GM18502 (cell line): ENCODE measurements around the gene CUX1.

Source experiments
- ATAC-seq: cut with Tn5 transposase; IDR thresholded peaks from one replicate; pipeline ENCODE4 v1.9.1; 2021; ENCODE audit warnings: mild to moderate bottlenecking; ENCODE audit not compliant: unreplicated experiment, poor library complexity

Gene CUX1

GRCh38 chr7:102239206-102239820 is 421.9 kb downstream of the CUX1 start:
- ATAC-seq: no peak

GRCh38 chr7:102241431-102241830 is 424.0 kb downstream of the CUX1 start:
- no peak for ATAC-seq

GRCh38 chr7:102244601-102245000 is 427.2 kb downstream of the CUX1 start:
- no peak for ATAC-seq

DNA sequence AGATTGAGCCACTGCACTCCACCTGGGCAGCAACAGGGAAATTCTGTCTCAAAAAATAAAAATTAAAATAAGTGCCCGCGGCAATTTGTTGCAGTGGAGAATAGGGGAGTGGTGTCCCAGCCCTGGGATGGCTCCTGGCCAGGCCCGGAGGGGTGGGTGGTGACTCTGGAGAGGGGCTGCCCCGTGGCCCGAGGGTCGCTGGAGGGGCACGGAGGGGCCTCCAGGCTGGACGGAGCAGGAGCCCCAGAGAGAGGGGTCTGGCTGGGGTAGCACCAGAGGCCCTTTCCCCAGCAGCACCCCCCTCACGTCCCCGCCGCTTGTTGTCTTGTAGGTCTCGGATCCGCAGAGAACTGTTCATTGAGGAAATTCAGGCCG is 430.6 kb downstream of the CUX1 start:
- no peak for ATAC-seq

GRCh38 chr7:102248456-102249395 is 431.3 kb downstream of the CUX1 start:
- ATAC-seq: no peak

- ATAC-seq: no peak
Measured at GRCh38 chr7:102251531-102252365, 434.3 kb downstream of the CUX1 start.

DNA sequence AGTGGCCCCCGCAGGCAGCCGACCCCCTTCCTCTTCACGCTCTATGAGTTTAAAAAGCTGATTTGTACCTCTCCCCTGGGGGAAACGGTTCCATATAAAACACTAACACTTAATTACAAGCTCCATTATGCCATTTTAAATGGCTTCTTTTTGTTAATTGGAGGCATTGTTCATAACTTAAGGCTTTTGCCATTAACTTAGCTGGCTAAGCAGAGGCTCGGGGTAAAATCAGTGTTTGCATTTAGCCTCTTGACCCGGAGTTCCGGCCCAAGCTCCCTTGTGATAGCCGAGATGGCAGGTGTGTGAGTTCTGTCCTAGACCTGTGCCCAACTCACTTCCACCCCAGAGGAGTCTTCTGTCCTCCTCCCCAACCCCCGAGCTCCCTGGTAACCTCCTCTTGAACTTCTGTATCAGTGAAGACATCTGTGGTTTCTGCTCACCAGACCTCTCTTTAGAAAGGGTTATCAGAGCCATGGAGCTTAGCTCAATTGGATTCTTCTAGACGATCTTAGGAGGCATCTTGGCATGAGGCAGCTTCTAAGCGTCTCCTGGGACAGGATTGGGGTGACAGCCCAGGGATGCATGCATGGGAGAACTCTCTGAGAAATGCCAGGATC is 435.0 kb downstream of the CUX1 start:
- ATAC-seq: no peak

GRCh38 chr7:102253066-102253972 is 435.9 kb downstream of the CUX1 start:
- ATAC-seq: no peak

DNA sequence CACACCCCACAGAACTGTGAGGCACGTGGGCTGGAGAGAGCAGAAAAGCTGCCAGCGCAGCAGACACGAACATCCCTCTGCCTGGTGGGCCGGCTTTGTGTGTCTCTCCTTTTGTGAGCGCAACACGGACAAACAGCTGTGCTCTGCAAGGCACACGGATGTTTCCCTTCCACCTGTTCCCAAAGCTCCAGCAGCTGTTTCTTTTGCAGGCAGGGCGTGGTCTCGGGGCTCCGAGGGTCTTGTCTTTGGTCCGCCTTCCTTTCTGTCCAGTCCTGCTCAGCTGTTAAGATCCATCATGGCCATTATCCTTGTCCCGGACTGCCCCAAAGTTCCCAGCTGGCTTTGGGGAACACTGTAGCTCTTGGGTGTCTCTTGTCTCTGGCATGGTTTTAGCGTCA is 436.5 kb downstream of the CUX1 start:
- ATAC-seq: no peak

GRCh38 chr7:102254521-102254920 is 437.1 kb downstream of the CUX1 start:
- ATAC-seq: no peak

GRCh38 chr7:102255501-102255900 is 438.1 kb downstream of the CUX1 start:
- ATAC-seq: no peak

- ATAC-seq: no peak
Measured at GRCh38 chr7:102255916-102256315, 438.5 kb downstream of the CUX1 start.

DNA sequence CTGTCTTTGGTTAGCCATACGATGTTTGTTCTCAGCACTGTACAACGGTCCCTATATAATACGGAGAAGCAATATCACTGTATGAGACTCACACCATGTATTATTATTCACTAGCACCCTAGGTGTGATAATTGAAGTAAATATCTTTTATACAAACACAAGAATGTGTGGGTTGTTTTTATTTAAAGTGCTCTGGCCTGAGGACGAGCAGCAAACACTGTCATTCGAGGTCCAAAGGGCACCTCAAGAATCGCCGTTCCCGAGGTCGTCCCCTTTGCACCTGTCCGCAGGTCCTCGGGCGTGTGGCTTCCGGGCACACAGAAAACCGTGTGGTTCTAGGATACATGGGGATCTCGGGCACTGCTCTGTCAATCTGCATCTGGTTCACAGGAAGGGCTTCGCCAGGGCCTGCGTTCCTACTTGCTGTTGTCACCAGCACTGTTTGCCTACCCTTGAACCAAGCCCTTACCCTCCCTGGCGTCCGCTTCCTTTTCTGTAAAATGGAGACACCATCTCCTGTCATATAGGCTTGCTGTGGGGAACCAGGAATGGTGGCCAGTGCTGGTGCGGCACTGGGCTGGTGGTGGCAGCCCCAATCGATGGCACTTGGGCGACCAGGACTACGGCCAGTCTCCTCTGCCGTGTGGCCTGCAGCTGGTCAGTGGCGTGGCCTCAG is 440.8 kb downstream of the CUX1 start:
- ATAC-seq: no peak

- ATAC-seq: no peak
Measured at GRCh38 chr7:102258749-102259107, 441.3 kb downstream of the CUX1 start.

- no peak for ATAC-seq
Measured at GRCh38 chr7:102260856-102261255, 443.4 kb downstream of the CUX1 start.

- ATAC-seq: no peak
Measured at GRCh38 chr7:102261451-102261850, 444.0 kb downstream of the CUX1 start.

GRCh38 chr7:102262546-102262945 is 445.1 kb downstream of the CUX1 start:
- no peak for ATAC-seq

DNA sequence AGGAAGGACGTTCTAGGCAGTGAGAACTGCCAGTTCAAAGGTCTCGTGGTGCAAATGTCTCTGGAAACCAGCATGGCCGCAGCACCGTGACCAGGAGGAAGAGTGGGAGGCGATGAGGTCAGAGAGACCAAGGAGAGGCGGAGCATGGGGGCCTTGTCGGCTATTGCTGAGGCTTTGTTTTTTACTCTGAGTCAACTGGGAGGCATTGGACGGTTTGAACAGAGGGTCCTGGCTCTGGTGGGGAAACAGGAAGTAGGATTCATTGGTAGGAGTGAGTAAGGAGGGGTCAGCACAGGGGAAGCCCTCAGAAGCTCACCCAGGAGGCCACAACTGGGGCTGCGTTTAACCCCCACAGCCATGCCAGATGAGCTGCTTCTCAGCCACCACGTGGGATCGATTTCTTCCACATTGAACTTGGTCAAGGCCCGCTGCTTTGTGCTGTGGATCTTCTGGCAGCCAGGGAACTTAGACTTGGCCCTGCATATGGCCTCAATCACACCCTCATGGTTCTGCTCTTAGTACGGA is 447.0 kb downstream of the CUX1 start:
- no peak for ATAC-seq

GRCh38 chr7:102266541-102266940 is 449.1 kb downstream of the CUX1 start:
- ATAC-seq: no peak
